Ishikawa (cell line): ENCODE data around the gene PLPPR3.

ENCODE experiments used
- CEBPB ChIP-seq: IDR thresholded peaks from 2 replicates; pipeline ENCODE4 v1.6.1; 2012
- CREB1 ChIP-seq: IDR thresholded peaks from 2 replicates; pipeline ENCODE4 v1.6.1; 2012; ENCODE audit warnings: low read depth
- EGR1 ChIP-seq: IDR thresholded peaks from 2 replicates; pipeline ENCODE4 v1.6.1; 2012
- EP300 ChIP-seq: IDR thresholded peaks from 2 replicates; pipeline ENCODE4 v1.6.1; 2012; ENCODE audit warnings: borderline replicate concordance
- FOXM1 ChIP-seq: IDR thresholded peaks from 2 replicates; pipeline ENCODE4 v1.6.1; 2012; ENCODE audit warnings: low read depth, borderline replicate concordance
- MAX ChIP-seq: IDR thresholded peaks from 2 replicates; pipeline ENCODE4 v1.6.1; 2012
- NFIC ChIP-seq: IDR thresholded peaks from 2 replicates; pipeline ENCODE4 v1.6.1; 2012
- RAD21 ChIP-seq: IDR thresholded peaks from 2 replicates; pipeline ENCODE4 v1.6.1; 2012; ENCODE audit warnings: low read depth
- REST ChIP-seq: IDR thresholded peaks from 2 replicates; pipeline ENCODE4 v1.6.1; 2012; ENCODE audit warnings: low read depth, mild to moderate bottlenecking
- TAF1 ChIP-seq: IDR thresholded peaks from 2 replicates; pipeline ENCODE4 v1.6.1; 2012; ENCODE audit warnings: low read depth, mild to moderate bottlenecking
- TCF12 ChIP-seq: IDR thresholded peaks from 2 replicates; pipeline ENCODE4 v1.6.1; 2012; ENCODE audit warnings: low read depth
- TEAD4 ChIP-seq: IDR thresholded peaks from 2 replicates; pipeline ENCODE4 v1.6.1; 2012
- USF1 ChIP-seq: IDR thresholded peaks from 2 replicates; pipeline ENCODE4 v1.6.1; 2012
- YY1 ChIP-seq: IDR thresholded peaks from 2 replicates; pipeline ENCODE4 v1.6.1; 2012; ENCODE audit warnings: low read depth
- ZBTB7A ChIP-seq: IDR thresholded peaks from 2 replicates; pipeline ENCODE4 v1.6.1; 2012; ENCODE audit warnings: low read depth

PLPPR3 gene

GRCh38 chr19:782878-783668 is 38.7 kb downstream of the PLPPR3 start:
- TF ChIP-seq RAD21 (no peak), YY1 (no peak), MAX (peak; percentile 32; the same call in 1 of the 2 replicates), FOXM1 (peak; percentile 12; the same call in 1 of the 2 replicates), NFIC (no peak), TEAD4 (no peak), REST (no peak)

GRCh38 chr19:782185-782877 is 39.4 kb downstream of the PLPPR3 start:
- TF ChIP-seq CREB1: 0 out of 2 replicates have a peak, but pooled peaks have one; percentile 35
- TF ChIP-seq REST: no peak
- peak; percentile 76; the same call in 1 of the 2 replicates for TF ChIP-seq EP300
- TF ChIP-seq RAD21: peak; percentile 5; the same call in 1 of the 2 replicates
- no peak for TF ChIP-seq CEBPB
- TF ChIP-seq NFIC: peak; percentile 89
- no peak for TF ChIP-seq USF1
- TF ChIP-seq FOXM1: peak; percentile 61; the same call in 1 of the 2 replicates
- no peak for TF ChIP-seq YY1
- TF ChIP-seq TEAD4: peak; percentile 99
- no peak for TF ChIP-seq TAF1
- TF ChIP-seq ZBTB7A: peak; percentile 83
- TF ChIP-seq TCF12: peak; percentile 79
- TF ChIP-seq MAX: peak; percentile 77; the same call in 1 of the 2 replicates
- TF ChIP-seq EGR1: no peak

- TF ChIP-seq REST (no peak), CREB1 (no peak), FOXM1 (no peak), YY1 (no peak), TAF1 (no peak), EGR1 (no peak), MAX (no peak), RAD21 (no peak), USF1 (no peak)
Observed at GRCh38 chr19:781800-782184, 40.0 kb downstream of the PLPPR3 start.

GRCh38 chr19:780935-781334 is 40.8 kb downstream of the PLPPR3 start:
- TF ChIP-seq TAF1 (no peak), CREB1 (no peak), EGR1 (no peak), YY1 (no peak), ZBTB7A (no peak), USF1 (no peak), REST (no peak), FOXM1 (no peak)
